BE2C (cell line): ENCODE data around the gene DPH6.
A peak's percentile ranks its signal among the peaks of the same experiment; 100 is the strongest.

ENCODE experiments used
- DNase-seq: peaks from one replicate; pipeline ENCODE4 v3.0.0-alpha.2; 2020
- H3K27me3 ChIP-seq: fragments of 250-450 bp; sonication (Bioruptor Pico); 2 replicates; pipeline ENCODE4 v1.5.1; 2020; ENCODE audit warnings: mild to moderate bottlenecking
- H3K36me3 ChIP-seq: fragments of 250-450 bp; sonication (Bioruptor Pico); 2 replicates; pipeline ENCODE4 v1.5.1; 2020; ENCODE audit warnings: mild to moderate bottlenecking
- H3K4me1 ChIP-seq: fragments of 250-450 bp; sonication (Bioruptor Pico); 2 replicates; pipeline ENCODE4 v1.5.1; 2020
- H3K4me3 ChIP-seq: 2 replicates; pipeline ENCODE4 v1.5.1; 2011; ENCODE audit warnings: low read depth, low read length
- H3K9me3 ChIP-seq: fragments of 250-450 bp; sonication (Bioruptor Pico); 2 replicates; pipeline ENCODE4 v1.5.1; 2020
- TF ChIP-seq, protein P1 (sequence below): IDR thresholded peaks from 2 replicates; pipeline ENCODE4 v1.5.1; 2012; ENCODE audit warnings: mild to moderate bottlenecking, low read depth, low read length

Gene DPH6

DNA sequence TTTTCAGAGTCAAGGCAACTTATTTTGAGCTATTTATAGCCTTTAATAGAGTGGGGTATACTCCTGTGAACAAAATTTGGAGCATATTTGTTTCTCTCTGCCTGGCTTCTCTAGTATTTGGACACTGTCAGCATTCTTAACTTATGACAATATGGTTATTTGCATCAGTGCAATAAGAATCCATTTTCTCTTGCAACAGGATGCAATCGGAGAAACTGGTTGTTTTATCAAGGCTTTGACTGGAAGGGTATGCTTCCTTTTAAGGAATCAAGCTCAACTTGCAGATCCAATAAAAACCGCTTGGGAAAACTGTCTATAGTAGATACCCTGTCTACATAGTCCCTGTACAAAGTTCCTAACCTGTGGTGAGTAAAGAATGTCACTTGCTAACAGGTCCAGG lies 106.7 kb downstream of the DPH6 start:
- no peaks in the 10 kb centered on the region for H3K9me3 ChIP-seq
- H3K4me1 ChIP-seq = peaks cover 16% of the 10 kb centered on the region
- TF ChIP-seq, protein P1, sequence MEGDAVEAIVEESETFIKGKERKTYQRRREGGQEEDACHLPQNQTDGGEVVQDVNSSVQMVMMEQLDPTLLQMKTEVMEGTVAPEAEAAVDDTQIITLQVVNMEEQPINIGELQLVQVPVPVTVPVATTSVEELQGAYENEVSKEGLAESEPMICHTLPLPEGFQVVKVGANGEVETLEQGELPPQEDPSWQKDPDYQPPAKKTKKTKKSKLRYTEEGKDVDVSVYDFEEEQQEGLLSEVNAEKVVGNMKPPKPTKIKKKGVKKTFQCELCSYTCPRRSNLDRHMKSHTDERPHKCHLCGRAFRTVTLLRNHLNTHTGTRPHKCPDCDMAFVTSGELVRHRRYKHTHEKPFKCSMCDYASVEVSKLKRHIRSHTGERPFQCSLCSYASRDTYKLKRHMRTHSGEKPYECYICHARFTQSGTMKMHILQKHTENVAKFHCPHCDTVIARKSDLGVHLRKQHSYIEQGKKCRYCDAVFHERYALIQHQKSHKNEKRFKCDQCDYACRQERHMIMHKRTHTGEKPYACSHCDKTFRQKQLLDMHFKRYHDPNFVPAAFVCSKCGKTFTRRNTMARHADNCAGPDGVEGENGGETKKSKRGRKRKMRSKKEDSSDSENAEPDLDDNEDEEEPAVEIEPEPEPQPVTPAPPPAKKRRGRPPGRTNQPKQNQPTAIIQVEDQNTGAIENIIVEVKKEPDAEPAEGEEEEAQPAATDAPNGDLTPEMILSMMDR = no peak
- DNase-seq = no peak
- no peak overlapping the region for H3K4me3 ChIP-seq
- no peaks in the 10 kb centered on the region for H3K27me3 ChIP-seq
- H3K36me3 ChIP-seq = no peaks in the 10 kb centered on the region

DNA sequence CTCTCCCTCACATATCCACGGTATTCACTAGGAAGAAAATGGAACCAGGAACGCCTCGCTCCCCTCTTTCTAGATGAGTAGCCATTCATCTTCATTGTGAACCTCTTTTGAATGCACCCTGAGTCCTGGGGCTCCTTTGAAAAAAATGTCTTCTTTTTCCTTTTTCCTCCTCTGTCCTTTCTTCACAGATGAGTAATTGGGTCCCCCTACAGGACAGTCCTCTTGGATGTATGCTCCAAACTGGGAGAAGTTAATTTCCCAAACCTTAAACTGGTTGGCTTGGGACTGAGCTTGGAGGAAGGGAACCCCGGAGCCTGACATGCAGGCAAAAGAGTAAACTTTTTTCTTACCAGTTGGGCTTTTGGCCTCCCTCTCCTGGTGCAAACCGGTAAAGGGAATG lies 108.8 kb downstream of the DPH6 start:
- H3K27me3 ChIP-seq = no peaks in the 10 kb centered on the region
- H3K36me3 ChIP-seq = no peaks in the 10 kb centered on the region
- no peak overlapping the region for H3K4me3 ChIP-seq
- DNase-seq = no peak
- peaks cover 21% of the 10 kb centered on the region for H3K4me1 ChIP-seq
- no peaks in the 10 kb centered on the region for H3K9me3 ChIP-seq
- TF ChIP-seq, protein P1 = peak; percentile 56

DNA sequence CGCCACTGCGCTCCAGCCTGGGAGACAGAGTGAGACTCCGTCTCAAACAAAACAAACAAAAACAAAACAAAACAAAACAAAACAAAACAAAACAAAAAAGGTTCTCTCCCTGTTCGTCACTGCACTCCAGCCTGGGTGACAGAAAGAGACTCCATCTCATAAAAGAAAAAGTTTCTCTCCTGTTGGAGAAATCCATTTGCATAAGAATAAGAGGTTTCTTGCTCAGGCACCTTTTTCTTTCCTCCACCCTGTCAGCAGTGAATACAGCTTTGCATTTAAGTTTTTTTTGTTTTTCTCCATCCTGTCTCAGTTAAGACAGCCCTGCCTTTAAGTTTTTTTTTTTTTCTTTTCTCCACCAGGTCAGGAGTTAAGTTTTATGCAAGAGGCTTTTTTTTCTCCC lies 109.5 kb downstream of the DPH6 start:
- Histone ChIP-seq H3K4me3 (no peak overlapping the region), H3K27me3 (no peaks in the 10 kb centered on the region), H3K36me3 (no peaks in the 10 kb centered on the region), H3K9me3 (no peaks in the 10 kb centered on the region), H3K4me1 (peaks cover 29% of the 10 kb centered on the region)
- TF ChIP-seq, protein P1 = no peak
- no peak for DNase-seq

DNA sequence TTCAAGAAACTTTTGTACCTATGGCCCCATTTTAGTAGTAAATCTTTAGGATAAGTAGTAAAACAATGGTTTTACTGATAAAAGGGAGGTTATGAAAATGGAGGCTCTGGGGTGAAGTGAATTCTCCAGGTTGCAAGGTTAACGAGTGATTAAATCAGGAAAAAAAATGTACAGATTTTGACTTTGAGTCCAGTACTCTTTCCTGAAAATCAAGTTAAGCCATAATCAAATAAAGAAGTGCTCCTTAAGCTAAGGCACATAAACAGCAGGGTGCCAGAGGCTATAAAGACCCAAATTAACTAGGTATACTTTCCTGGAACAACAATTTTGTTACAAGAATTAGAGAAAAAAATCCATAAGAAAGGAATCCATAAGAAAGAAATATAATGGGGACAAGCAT lies 114.7 kb downstream of the DPH6 start:
- peaks cover 48% of the 10 kb centered on the region for H3K4me1 ChIP-seq
- DNase-seq = no peak
- H3K9me3 ChIP-seq = no peaks in the 10 kb centered on the region
- H3K4me3 ChIP-seq = no peak overlapping the region
- no peaks in the 10 kb centered on the region for H3K27me3 ChIP-seq
- TF ChIP-seq, protein P1 = no peak
- H3K36me3 ChIP-seq = no peaks in the 10 kb centered on the region

DNA sequence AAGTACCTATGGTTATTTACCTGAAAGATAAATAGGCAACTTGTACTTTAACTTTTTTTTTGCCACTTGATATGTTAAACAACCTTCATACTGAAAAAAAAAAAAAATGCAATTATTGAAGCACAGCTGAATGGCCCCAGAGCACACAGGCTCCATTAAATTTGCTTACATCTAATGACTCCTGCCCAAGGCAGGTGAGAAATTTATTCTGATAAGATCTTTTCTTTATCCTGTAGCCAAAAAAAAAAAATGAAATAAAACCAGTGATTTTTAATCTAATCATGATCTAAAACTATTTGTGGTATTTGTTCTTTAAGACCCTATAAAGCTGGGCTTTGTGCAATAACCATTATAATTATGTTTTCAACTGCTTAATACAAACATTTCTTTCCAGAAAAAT lies 115.7 kb downstream of the DPH6 start:
- Histone ChIP-seq H3K27me3 (no peaks in the 10 kb centered on the region), H3K4me1 (peaks cover 48% of the 10 kb centered on the region), H3K9me3 (no peaks in the 10 kb centered on the region), H3K4me3 (no peak overlapping the region), H3K36me3 (no peaks in the 10 kb centered on the region)
- TF ChIP-seq, protein P1 = no peak
- DNase-seq = no peak

DNA sequence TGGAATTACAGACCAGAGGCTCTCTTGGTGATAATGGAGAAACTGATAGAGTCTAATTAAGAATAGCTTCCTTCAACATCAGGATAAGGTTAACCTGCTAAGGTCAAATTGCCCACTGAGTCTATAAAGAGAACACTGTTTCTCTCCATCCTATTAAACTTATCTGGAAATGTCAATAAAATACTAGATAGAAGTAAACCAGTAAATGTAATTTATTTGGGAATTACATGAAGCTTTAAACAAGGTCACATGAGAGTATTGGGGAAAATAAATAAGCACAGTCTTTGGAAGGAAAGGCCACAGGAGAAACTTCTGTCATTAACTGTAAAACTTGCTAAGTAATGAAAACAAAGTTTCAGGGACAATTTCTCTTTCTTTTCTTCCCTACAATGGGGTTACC lies 118.5 kb downstream of the DPH6 start:
- TF ChIP-seq, protein P1 = no peak
- H3K4me3 ChIP-seq = no peak overlapping the region
- peaks cover 37% of the 10 kb centered on the region for H3K4me1 ChIP-seq
- no peaks in the 10 kb centered on the region for H3K9me3 ChIP-seq
- no peak for DNase-seq
- H3K27me3 ChIP-seq = no peaks in the 10 kb centered on the region
- H3K36me3 ChIP-seq = no peaks in the 10 kb centered on the region
